ENCODE results near the gene SETBP1. TPM values are rescaled to one million over a fixed set of nuclear protein-coding genes. Genes with fewer than 3 reads are reported as not detected.

The SETBP1 gene
- total RNA-seq, 1 donor from 2014 or later = 12.4 TPM

- H2AFZ ChIP-seq (ENCODE audit: low read depth, low read length) = no peak overlapping the region
- no peaks in the 10 kb centered on the region for H3K36me3 ChIP-seq (ENCODE audit: insufficient read depth, low read length)
- H3K27ac ChIP-seq (ENCODE audit: low read depth, low read length) = no peak overlapping the region
- H3K4me2 ChIP-seq (ENCODE audit: low read length) = no peak overlapping the region
- no peaks in the 10 kb centered on the region for H3K27me3 Mint-ChIP-seq (ENCODE audit: low read depth, unreplicated experiment)
- H3K4me1 Mint-ChIP-seq (ENCODE audit: low read depth, unreplicated experiment) = no peaks in the 10 kb centered on the region
- peaks cover 2% of the 10 kb centered on the region for H3K36me3 Mint-ChIP-seq (ENCODE audit: low read depth, unreplicated experiment)
- H3K9me3 ChIP-seq (ENCODE audit: insufficient read depth, low read depth, low read length) = no peaks in the 10 kb centered on the region
- no peaks in the 10 kb centered on the region for H4K20me1 ChIP-seq (ENCODE audit: insufficient read depth, low read length)
- H3K27ac Mint-ChIP-seq (ENCODE audit: unreplicated experiment) = no peak overlapping the region
- H3K9ac ChIP-seq (ENCODE audit: low read length) = no peak overlapping the region
- no peak overlapping the region for H3K4me3 ChIP-seq (ENCODE audit: insufficient read depth, low read depth, low read length)
- FAIRE-seq (no peak), DNase-seq (ENCODE audit: low read depth) (no peak)
- no peaks in the 10 kb centered on the region for H3K79me2 ChIP-seq (ENCODE audit: insufficient read depth, low read length)
- H3K9me3 Mint-ChIP-seq (ENCODE audit: unreplicated experiment) = peaks cover 6% of the 10 kb centered on the region
- H3K27me3 ChIP-seq (ENCODE audit: insufficient read depth, low read length) = no peaks in the 10 kb centered on the region
- no peaks in the 10 kb centered on the region for H3K4me1 ChIP-seq (ENCODE audit: insufficient read depth, low read length)
- H3K4me3 Mint-ChIP-seq (ENCODE audit: unreplicated experiment) = no peak overlapping the region
- no peak for TF ChIP-seq EZH2 (IDR thresholded peaks at IDR 0.05; ENCODE audit: insufficient read depth, low read length)
Observed at GRCh38 chr18:44996261-44996660, 315.6 kb downstream of the SETBP1 start.

DNA sequence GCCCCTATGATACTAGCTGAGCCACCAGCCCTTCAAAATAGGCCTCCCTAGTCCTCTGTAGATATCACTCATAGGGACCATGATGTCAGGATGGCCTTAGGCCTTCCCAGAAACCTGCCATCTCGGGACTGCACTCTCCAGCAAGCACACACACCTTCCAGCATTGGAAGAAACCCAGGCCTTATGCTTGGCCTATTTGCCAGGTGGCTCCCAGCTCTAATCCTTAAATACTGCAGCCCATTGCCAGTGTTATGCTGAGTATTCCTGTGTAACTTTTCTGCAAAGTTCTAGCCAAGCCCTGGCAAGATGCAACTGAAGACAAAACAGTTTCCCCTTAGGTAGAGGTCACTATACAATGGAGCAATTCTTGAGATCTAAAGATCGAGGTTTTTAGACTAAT, 316.5 kb downstream of the SETBP1 start:
- no peak overlapping the region for H3K27ac Mint-ChIP-seq (ENCODE audit: unreplicated experiment)
- Histone ChIP-seq H3K9me3 (ENCODE audit: insufficient read depth, low read depth, low read length) (no peaks in the 10 kb centered on the region), H2AFZ (ENCODE audit: low read depth, low read length) (no peak overlapping the region), H3K4me3 (ENCODE audit: insufficient read depth, low read depth, low read length) (no peak overlapping the region), H3K9ac (ENCODE audit: low read length) (no peak overlapping the region), H3K36me3 (ENCODE audit: insufficient read depth, low read length) (no peaks in the 10 kb centered on the region), H3K79me2 (ENCODE audit: insufficient read depth, low read length) (no peaks in the 10 kb centered on the region), H3K27ac (ENCODE audit: low read depth, low read length) (no peak overlapping the region), H3K4me2 (ENCODE audit: low read length) (no peak overlapping the region), H3K27me3 (ENCODE audit: insufficient read depth, low read length) (no peaks in the 10 kb centered on the region), H3K4me1 (ENCODE audit: insufficient read depth, low read length) (no peaks in the 10 kb centered on the region), H4K20me1 (ENCODE audit: insufficient read depth, low read length) (no peaks in the 10 kb centered on the region)
- TF ChIP-seq CTCF (IDR thresholded peaks at IDR 0.05; ENCODE audit: insufficient read depth, low read depth, low read length) (no peak), EZH2 (IDR thresholded peaks at IDR 0.05; ENCODE audit: insufficient read depth, low read length) (no peak)
- no peak overlapping the region for H3K4me3 Mint-ChIP-seq (ENCODE audit: unreplicated experiment)
- H3K36me3 Mint-ChIP-seq (ENCODE audit: low read depth, unreplicated experiment) = peaks cover 2% of the 10 kb centered on the region
- H3K9me3 Mint-ChIP-seq (ENCODE audit: unreplicated experiment) = peaks cover 6% of the 10 kb centered on the region
- DNase-seq (ENCODE audit: low read depth) (no peak), FAIRE-seq (no peak)
- no peaks in the 10 kb centered on the region for H3K27me3 Mint-ChIP-seq (ENCODE audit: low read depth, unreplicated experiment)
- no peaks in the 10 kb centered on the region for H3K4me1 Mint-ChIP-seq (ENCODE audit: low read depth, unreplicated experiment)

- Histone ChIP-seq H3K36me3 (ENCODE audit: insufficient read depth, low read length) (no peaks in the 10 kb centered on the region), H3K9ac (ENCODE audit: low read length) (no peak overlapping the region), H2AFZ (ENCODE audit: low read depth, low read length) (no peak overlapping the region), H3K4me3 (ENCODE audit: insufficient read depth, low read depth, low read length) (no peak overlapping the region), H3K27ac (ENCODE audit: low read depth, low read length) (no peak overlapping the region), H3K27me3 (ENCODE audit: insufficient read depth, low read length) (no peaks in the 10 kb centered on the region), H3K4me1 (ENCODE audit: insufficient read depth, low read length) (no peaks in the 10 kb centered on the region), H3K4me2 (ENCODE audit: low read length) (no peak overlapping the region), H3K79me2 (ENCODE audit: insufficient read depth, low read length) (no peaks in the 10 kb centered on the region), H4K20me1 (ENCODE audit: insufficient read depth, low read length) (no peaks in the 10 kb centered on the region), H3K9me3 (ENCODE audit: insufficient read depth, low read depth, low read length) (no peaks in the 10 kb centered on the region)
- TF ChIP-seq EZH2 (IDR thresholded peaks at IDR 0.05; ENCODE audit: insufficient read depth, low read length) (no peak), CTCF (IDR thresholded peaks at IDR 0.05; ENCODE audit: insufficient read depth, low read depth, low read length) (no peak)
- H3K9me3 Mint-ChIP-seq (ENCODE audit: unreplicated experiment) = peaks cover 6% of the 10 kb centered on the region
- H3K4me1 Mint-ChIP-seq (ENCODE audit: low read depth, unreplicated experiment) = no peaks in the 10 kb centered on the region
- H3K4me3 Mint-ChIP-seq (ENCODE audit: unreplicated experiment) = no peak overlapping the region
- H3K27ac Mint-ChIP-seq (ENCODE audit: unreplicated experiment) = no peak overlapping the region
- H3K36me3 Mint-ChIP-seq (ENCODE audit: low read depth, unreplicated experiment) = peaks cover 2% of the 10 kb centered on the region
- no peaks in the 10 kb centered on the region for H3K27me3 Mint-ChIP-seq (ENCODE audit: low read depth, unreplicated experiment)
- FAIRE-seq (no peak), DNase-seq (ENCODE audit: low read depth) (no peak)
Observed at GRCh38 chr18:44998360-44998759, 317.7 kb downstream of the SETBP1 start.

Data from astrocyte (in vitro differentiated cells and primary cell).